ENCODE data around the gene SELENOV. TPM values are rescaled to one million over a fixed set of nuclear protein-coding genes. Genes with fewer than 3 reads are reported as not detected.

The SELENOV gene
- total RNA-seq, 2 donors from 2014 or later, result not detected

GRCh38 chr19:39563408-39563807, 48.5 kb downstream of the SELENOV start:
- Histone ChIP-seq H3K4me1 (no peaks in the 10 kb centered on the region), H3K27ac (no peak overlapping the region), H3K27me3 (no peaks in the 10 kb centered on the region), H3K9ac (ENCODE audit: low read depth in 2 of 2, low read length in 2 of 2) (no peak overlapping the region), H3K36me3 (no peaks in the 10 kb centered on the region), H3K4me3 (no peak overlapping the region), H3K9me3 (no peaks in the 10 kb centered on the region)
- no peak for TF ChIP-seq CTCF (IDR thresholded peaks at IDR 0.05)
- no peak for DNase-seq
- intact Hi-C loops (cut with DNase I), result no loop called here

- H3K36me3 ChIP-seq, result no peaks in the 10 kb centered on the region
- H3K27me3 ChIP-seq, result no peaks in the 10 kb centered on the region
- no peaks in the 10 kb centered on the region for H3K4me1 ChIP-seq
- H3K4me3 ChIP-seq, result no peak overlapping the region
- DNase-seq, result no peak
- no peak overlapping the region for H3K27ac ChIP-seq
- TF ChIP-seq CTCF (IDR thresholded peaks at IDR 0.05), result no peak
- H3K9ac ChIP-seq (ENCODE audit: low read depth in 2 of 2, low read length in 2 of 2), result no peak overlapping the region
- intact Hi-C loops (cut with DNase I), result no loop called here
- no peaks in the 10 kb centered on the region for H3K9me3 ChIP-seq
These were observed 51.1 kb downstream of the SELENOV start for GRCh38 chr19:39566064-39566463.

- no peak for TF ChIP-seq CTCF (IDR thresholded peaks at IDR 0.05)
- H3K36me3 ChIP-seq, result no peaks in the 10 kb centered on the region
- no peak overlapping the region for H3K27ac ChIP-seq
- no peaks in the 10 kb centered on the region for H3K27me3 ChIP-seq
- no peak overlapping the region for H3K4me3 ChIP-seq
- intact Hi-C loops (cut with DNase I), result no loop called here
- no peak for DNase-seq
- no peaks in the 10 kb centered on the region for H3K9me3 ChIP-seq
- no peaks in the 10 kb centered on the region for H3K4me1 ChIP-seq
- no peak overlapping the region for H3K9ac ChIP-seq (ENCODE audit: low read depth in 2 of 2, low read length in 2 of 2)
These were observed 53.7 kb downstream of the SELENOV start for GRCh38 chr19:39568604-39569003.

Other genes starting within 250 kb of the SELENOV start
- not detected for gene IFNL2, start 246.7 kb upstream of the SELENOV start, total RNA-seq
- gene IFNL1, start 218.7 kb upstream of the SELENOV start, total RNA-seq, result not detected
- under 1 TPM; 0.25 to 0.29 TPM for gene LRFN1, start 194.3 kb upstream of the SELENOV start, total RNA-seq
- gene GMFG, start 179.1 kb upstream of the SELENOV start, total RNA-seq, result 10 to 100 TPM in 1 of 2 donors, 1 to 10 TPM in 1; 8.7 to 12.7 TPM
- 10 to 100 TPM; 63.9 to 73.7 TPM for gene SAMD4B, start 172.7 kb upstream of the SELENOV start, total RNA-seq
- 10 to 100 TPM; 31.9 to 41.6 TPM for gene PAF1, start 124.0 kb upstream of the SELENOV start, total RNA-seq
- gene MED29, start 123.8 kb upstream of the SELENOV start, total RNA-seq, result 10 to 100 TPM; 22.8 to 37.5 TPM
- 100 to 1,000 TPM; 120 to 121 TPM for gene ZFP36, start 108.3 kb upstream of the SELENOV start, total RNA-seq
- gene PLEKHG2, start 102.5 kb upstream of the SELENOV start, total RNA-seq, result 10 to 100 TPM in 1 of 2 donors, 1 to 10 TPM in 1; 8.0 to 10.4 TPM
- gene RPS16, start 79.2 kb upstream of the SELENOV start, total RNA-seq, result 1,000 to 10,000 TPM; 1,698 to 1,720 TPM
- 100 to 1,000 TPM in 1 of 2 donors, 10 to 100 TPM in 1; 76.6 to 123 TPM for gene SUPT5H, start 69.6 kb upstream of the SELENOV start, total RNA-seq
- 10 to 100 TPM; 45.7 to 83.9 TPM for gene TIMM50, start 34.3 kb upstream of the SELENOV start, total RNA-seq
- gene DLL3, start 16.2 kb upstream of the SELENOV start, total RNA-seq, result not detected
- under 1 TPM; 0.22 to 0.56 TPM for gene EID2B, start 17.7 kb downstream of the SELENOV start, total RNA-seq
- gene EID2, start 25.0 kb downstream of the SELENOV start, total RNA-seq, result 10 to 100 TPM; 11.4 to 11.9 TPM
- not detected for gene LGALS13, start 87.4 kb downstream of the SELENOV start, total RNA-seq
- gene LGALS16, start 140.8 kb downstream of the SELENOV start, total RNA-seq, result not detected
- not detected for gene LGALS14, start 189.3 kb downstream of the SELENOV start, total RNA-seq
- gene CLC, start 222.9 kb downstream of the SELENOV start, total RNA-seq, result under 1 TPM in 1 of 2 donors, not detected in 1; 0.56 TPM

All from colonic mucosa (tissue), 4 donors.